H1 (cell line): ENCODE data around the gene CFDP1. TPM values are rescaled to one million over a fixed set of nuclear protein-coding genes. Genes with fewer than 3 reads are reported as not detected.

Experiments used
- CTCF ChIA-PET: fragments of 300-600 bp; sonication (Branson Sonifier 250); formaldehyde crosslinking; loops from one replicate; lab custom pipeline; 2021; ENCODE audit not compliant: partially characterized antibody; lab: Charles Lee
- POLR2A ChIA-PET: fragments of 300-600 bp; sonication (Branson Sonifier 250); formaldehyde crosslinking; loops from one replicate; lab custom pipeline; 2021; ENCODE audit warnings: inconsistent platforms; ENCODE audit not compliant: partially characterized antibody; lab: Charles Lee
- DNase-seq, 2 experiments: peaks; one replicate each; pipeline versions ENCODE4 v3.0.0 to v3.0.0-alpha.2; 2010 to 2022; ENCODE audit warnings: low spot score in 2 of 2, low read depth in 1 of 2, mixed read lengths in 1 of 2
- FAIRE-seq: peaks from 2 replicates; lab custom pipeline; 2011; peaks lifted over from hg19 to GRCh38; lab: Jason Lieb, UNC
- H2AFZ ChIP-seq: 2 replicates; pipeline ENCODE4 v1.8.1; 2012; ENCODE audit warnings: low read length, inconsistent platforms
- H2AK5ac ChIP-seq: 2 replicates; pipeline ENCODE4 v1.6.1; 2013; ENCODE audit warnings: low read depth, low read length
- H2BK120ac ChIP-seq: replicated peaks from 2 replicates; pipeline ENCODE3; 2013; ENCODE audit warnings: low read depth, low read length, inconsistent platforms
- H2BK12ac ChIP-seq: 2 replicates; pipeline ENCODE4 v1.6.1; 2013; ENCODE audit warnings: low read depth, low read length
- H2BK15ac ChIP-seq: 2 replicates; pipeline ENCODE4 v1.6.1; 2013; ENCODE audit warnings: low read length
- H2BK20ac ChIP-seq: 2 replicates; pipeline ENCODE4 v1.6.1; 2013; ENCODE audit warnings: low read length
- H2BK5ac ChIP-seq: 2 replicates; pipeline ENCODE4 v1.6.1; 2013; ENCODE audit warnings: low read depth, low read length
- H3K14ac ChIP-seq: 2 replicates; pipeline ENCODE4 v1.6.1; 2013; ENCODE audit warnings: inconsistent platforms; ENCODE audit not compliant: insufficient read length
- H3K18ac ChIP-seq: 2 replicates; pipeline ENCODE4 v1.6.1; 2013; ENCODE audit warnings: low read length; ENCODE audit errors: extremely low read depth
- H3K23ac ChIP-seq: 2 replicates; pipeline ENCODE4 v1.6.1; 2013; ENCODE audit warnings: inconsistent platforms; ENCODE audit not compliant: insufficient read length
- H3K23me2 ChIP-seq: 2 replicates; pipeline ENCODE4 v1.6.1; 2013; ENCODE audit warnings: low read depth, low read length
- H3K27ac ChIP-seq: 2 replicates; pipeline ENCODE4 v1.6.1; 2011; ENCODE audit warnings: low read depth, low read length, inconsistent platforms
- H3K27me3 ChIP-seq, 4 experiments: replicated peaks in 1 of 4; 1 replicate in 1 of 4; 2 replicates in 3 of 4; pipeline versions ENCODE4 v1.6.1 to v1.8.1; 2011 to 2013; ENCODE audit warnings: low read length in 3 of 4, mild to moderate bottlenecking in 3 of 4, inconsistent platforms in 2 of 4, mixed read lengths in 2 of 4, moderate library complexity in 1 of 4; ENCODE audit not compliant: control insufficient read depth in 3 of 4, insufficient read depth in 3 of 4; ENCODE audit errors: extremely low read depth in 1 of 4
- H3K36me3 ChIP-seq, 4 experiments: 2 replicates each; pipeline versions ENCODE4 v1.6.1 to v1.8.1; 2011 to 2013; ENCODE audit warnings: mild to moderate bottlenecking in 4 of 4, low read length in 3 of 4, moderate library complexity in 2 of 4, control low read depth in 1 of 4, inconsistent platforms in 1 of 4; ENCODE audit not compliant: insufficient read depth in 4 of 4, control insufficient read depth in 2 of 4
- H3K4ac ChIP-seq: replicated peaks from 2 replicates; pipeline ENCODE3; 2013; ENCODE audit warnings: low read length, low read depth, mixed read lengths, inconsistent platforms; ENCODE audit not compliant: insufficient read length
- H3K4me1 ChIP-seq, 4 experiments: replicated peaks in 1 of 4; 1 replicate in 1 of 4; 2 replicates in 3 of 4; pipeline versions ENCODE4 v1.6.1 to v1.8.1; 2011 to 2013; ENCODE audit warnings: low read length in 3 of 4, inconsistent platforms in 2 of 4, mixed read lengths in 1 of 4; ENCODE audit not compliant: insufficient read depth in 4 of 4, control insufficient read depth in 3 of 4
- H3K4me2 ChIP-seq, 2 experiments: 2 replicates each; pipeline versions ENCODE4 v1.6.1 to v1.8.1; 2011 to 2013; ENCODE audit warnings: low read depth in 2 of 2, low read length in 2 of 2, control low read depth in 1 of 2, inconsistent platforms in 1 of 2, mild to moderate bottlenecking in 1 of 2; ENCODE audit not compliant: insufficient read depth in 1 of 2
- H3K4me3 ChIP-seq, 4 experiments: fragments of 200-600, 300-600 bp in 1 of 4; sonication (generic), shearing (Covaris generic), sonication (Bioruptor Twin) in 1 of 4; 2 replicates each; pipeline versions ENCODE4 v1.5.1 to v1.8.1; 2011 to 2016; ENCODE audit warnings: low read length in 4 of 4, low read depth in 3 of 4, control low read depth in 2 of 4, inconsistent platforms in 2 of 4, mild to moderate bottlenecking in 2 of 4, mixed read lengths in 1 of 4, moderate library complexity in 1 of 4; ENCODE audit not compliant: insufficient read depth in 2 of 4; ENCODE audit errors: extremely low read depth in 1 of 4
- H3K56ac ChIP-seq: replicated peaks from 2 replicates; pipeline ENCODE3; 2013; ENCODE audit warnings: low read depth, mild to moderate bottlenecking, mixed read lengths, low read length, inconsistent platforms; ENCODE audit not compliant: insufficient read length
- H3K79me1 ChIP-seq: 2 replicates; pipeline ENCODE4 v1.6.1; 2013; ENCODE audit warnings: low read depth, low read length, control low read depth
- H3K79me2 ChIP-seq, 2 experiments: 2 replicates each; pipeline versions ENCODE4 v1.6.1 to v1.8.1; 2012 to 2013; ENCODE audit warnings: low read length in 2 of 2, mild to moderate bottlenecking in 2 of 2, inconsistent platforms in 1 of 2; ENCODE audit not compliant: insufficient read depth in 2 of 2, control insufficient read depth in 1 of 2
- H3K9ac ChIP-seq, 4 experiments: replicated peaks in 1 of 4; 1 replicate in 1 of 4; 2 replicates in 3 of 4; pipeline versions ENCODE4 v1.6.1 to v1.8.1; 2011 to 2013; ENCODE audit warnings: low read depth in 3 of 4, low read length in 3 of 4, control low read depth in 2 of 4, mild to moderate bottlenecking in 2 of 4, moderate library complexity in 2 of 4, inconsistent platforms in 1 of 4; ENCODE audit errors: extremely low read depth in 1 of 4
- H3K9me3 ChIP-seq, 2 experiments: 2 replicates each; pipeline versions ENCODE4 v1.6.1 to v1.8.1; 2012 to 2013; ENCODE audit warnings: mild to moderate bottlenecking in 2 of 2, moderate library complexity in 2 of 2, control low read depth in 1 of 2, inconsistent platforms in 1 of 2, low read depth in 1 of 2, low read length in 1 of 2, mixed read lengths in 1 of 2; ENCODE audit not compliant: insufficient read depth in 2 of 2
- H4K20me1 ChIP-seq, 2 experiments: replicated peaks in 1 of 2; 2 replicates each; pipeline versions ENCODE3 to v1.8.1; 2011 to 2013; ENCODE audit warnings: inconsistent platforms in 2 of 2, low read length in 2 of 2, mild to moderate bottlenecking in 1 of 2; ENCODE audit not compliant: insufficient read depth in 2 of 2, control insufficient read depth in 1 of 2
- H4K5ac ChIP-seq: 2 replicates; pipeline ENCODE4 v1.6.1; 2013; ENCODE audit warnings: low read length, low read depth, mixed read lengths, inconsistent platforms; ENCODE audit not compliant: insufficient read length
- H4K8ac ChIP-seq: 2 replicates; pipeline ENCODE4 v1.8.0; 2013; ENCODE audit warnings: mild to moderate bottlenecking, moderate library complexity, low read length, inconsistent platforms; ENCODE audit not compliant: insufficient read depth; ENCODE audit errors: extremely low read depth
- H4K91ac ChIP-seq: replicated peaks from 2 replicates; pipeline ENCODE3; 2013; ENCODE audit warnings: low read length, mixed read lengths, inconsistent platforms; ENCODE audit not compliant: insufficient read length
- GTF2F1 ChIP-seq: IDR thresholded peaks from 2 replicates; pipeline ENCODE4 v1.6.1; 2012; ENCODE audit warnings: low read depth, low read length, improper control_type of control experiment, borderline replicate concordance
- MAFK ChIP-seq: IDR thresholded peaks from 2 replicates; pipeline ENCODE4 v1.6.1; 2012; ENCODE audit warnings: low read depth, mild to moderate bottlenecking, improper control_type of control experiment, low read length
- RNF2 ChIP-seq: fragments of 200-900, 300-1000 bp; sonication (generic); IDR thresholded peaks from 2 replicates; pipeline ENCODE4 v1.7.1; 2016; ENCODE audit warnings: borderline replicate concordance, low read depth, mild to moderate bottlenecking, antibody characterized with exemption, low read length; ENCODE audit not compliant: poor library complexity, severe bottlenecking; ENCODE audit errors: missing control alignments
- RXRA ChIP-seq: IDR thresholded peaks from 2 replicates; pipeline ENCODE4 v1.6.1; 2011; ENCODE audit warnings: low read depth, mild to moderate bottlenecking, low read length, moderate library complexity; ENCODE audit not compliant: insufficient read depth
- SAP30 ChIP-seq: fragments of 300-600 bp; sonication (generic); IDR thresholded peaks from 2 replicates; pipeline ENCODE4 v1.7.1; 2012; ENCODE audit warnings: low read length, moderate library complexity, mild to moderate bottlenecking, inconsistent platforms; ENCODE audit not compliant: insufficient read depth, insufficient replicate concordance
- SUZ12 ChIP-seq: fragments of 200-600 bp; sonication (generic); IDR thresholded peaks from 2 replicates; pipeline ENCODE4 v1.6.1; 2012; ENCODE audit warnings: mild to moderate bottlenecking, inconsistent platforms, low read length, moderate library complexity, mixed read lengths
- TCF12 ChIP-seq: IDR thresholded peaks from 2 replicates; pipeline ENCODE4 v1.6.1; 2011; ENCODE audit warnings: low read depth, mild to moderate bottlenecking, low read length
- TEAD4 ChIP-seq: IDR thresholded peaks from 2 replicates; pipeline ENCODE4 v1.6.1; 2012; ENCODE audit warnings: low read depth, low read length, inconsistent platforms, mixed read lengths
- WGBS, 2 experiments: shearing (Covaris generic) in 1 of 2; methylation state at CpG; one replicate each; pipeline versions ENCODE4 v1.1.6 to v1.1.7; 2013 to 2015; ENCODE audit warnings: low lambda C conversion rate in 2 of 2, mixed read lengths in 2 of 2, inconsistent platforms in 1 of 2, low coverage in 1 of 2, missing lambda C conversion rate in 1 of 2; ENCODE audit not compliant: insufficient replicate concordance in 2 of 2, insufficient coverage in 1 of 2, insufficient read length in 1 of 2; ENCODE audit errors: extremely low coverage in 1 of 2, missing lambda C conversion rate in 1 of 2; 5-methylcytosine and 5-hydroxymethylcytosine counted together
- polyA plus RNA-seq, 7 experiments: library from polyadenylated mRNA; depleted of rRNA in 3 of 7; stranded (reverse) in 5 of 7; unstranded in 2 of 7; fragments of >200 nt in 5 of 7; fragments of 200-250 nt in 2 of 7; gene quantifications; 1 replicate in 5 of 7; 2 replicates in 1 of 7; 4 replicates in 1 of 7; pipeline versions ENCODE4 v1.2.1 to v1.2.3, GENCODE V29; 2011 to 2013; ENCODE audit warnings: missing spikeins in 2 of 7, mixed read lengths in 2 of 7
- total RNA-seq: library from RNA; stranded (reverse); fragmentation: NEBNext Ultra II Directional; extraction: Animal tissue kit (Norgen Biotek cat#: 25700); gene quantifications from 2 replicates; pipeline ENCODE4 v1.2.1, GENCODE V29; 2021
- TF ChIP-seq, protein P1 (sequence below), 3 experiments: IDR thresholded peaks; 1 replicate in 2 of 3; 2 replicates in 1 of 3; pipeline versions ENCODE4 v1.5.1 to v1.6.1; 2011; ENCODE audit warnings: low read length in 3 of 3, mild to moderate bottlenecking in 3 of 3, inconsistent platforms in 2 of 3, low read depth in 1 of 3, moderate library complexity in 1 of 3; ENCODE audit not compliant: insufficient read depth in 1 of 3; ENCODE audit errors: control extremely low read depth in 1 of 3
- TF ChIP-seq, protein P2 (sequence below): IDR thresholded peaks from 2 replicates; pipeline ENCODE4 v1.6.1; 2011; ENCODE audit warnings: low read depth, mild to moderate bottlenecking, low read length; ENCODE audit not compliant: insufficient read depth

CFDP1 gene
- total and polyA plus RNA-seq, 2 of the 8 experiments (the other 6 are each of a cell fraction or from before 2014, with no cell fraction given) = 25.5 to 77.3 TPM

DNA sequence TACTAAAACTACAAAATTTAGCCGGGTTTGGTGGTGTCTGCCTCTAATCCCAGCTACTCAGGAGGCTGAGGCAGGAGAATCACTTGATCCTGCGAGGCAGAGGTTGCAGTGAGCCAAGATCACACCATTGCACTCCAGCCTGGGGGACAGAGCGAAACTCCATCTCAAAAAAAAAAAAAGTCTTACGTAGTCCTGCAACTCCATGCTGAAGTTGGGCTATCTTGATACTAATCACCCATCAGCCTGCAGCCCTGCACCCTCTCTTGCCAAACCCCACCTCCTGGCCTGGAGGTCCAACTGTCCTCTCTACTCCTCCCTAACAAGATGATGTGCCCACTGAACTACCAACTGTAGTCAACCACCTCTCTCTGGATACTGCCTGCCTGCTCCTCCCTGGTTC, 26.4 kb upstream of the CFDP1 start:
- H3K79me1 ChIP-seq = peaks cover 11% of the 10 kb centered on the region
- H3K79me2 ChIP-seq = peaks cover 11 to 87% of the 10 kb centered on the region in 2 experiments
- H3K14ac ChIP-seq = no peak overlapping the region
- H2BK20ac ChIP-seq = no peak overlapping the region
- WGBS, 2 experiments = 100% methylated on average over 4 of the region's 4 CpGs; no CpG with 5 or more reads in 1 of the 2 experiments
- H2AFZ ChIP-seq = no peak overlapping the region
- H2AK5ac ChIP-seq = no peak overlapping the region
- no peak for DNase-seq
- CTCF ChIA-PET = interaction anchor here (0.6 kb wide), 1 partner anchor 524 kb away, joined by 3 read pairs; no protein-coding TSS in a partner anchor
- no peak overlapping the region for H4K5ac ChIP-seq
- no peak overlapping the region; the same call in 1 of the 2 replicates for H2BK12ac ChIP-seq
- no peaks in the 10 kb centered on the region for H3K36me3 ChIP-seq
- TF ChIP-seq, protein P1, sequence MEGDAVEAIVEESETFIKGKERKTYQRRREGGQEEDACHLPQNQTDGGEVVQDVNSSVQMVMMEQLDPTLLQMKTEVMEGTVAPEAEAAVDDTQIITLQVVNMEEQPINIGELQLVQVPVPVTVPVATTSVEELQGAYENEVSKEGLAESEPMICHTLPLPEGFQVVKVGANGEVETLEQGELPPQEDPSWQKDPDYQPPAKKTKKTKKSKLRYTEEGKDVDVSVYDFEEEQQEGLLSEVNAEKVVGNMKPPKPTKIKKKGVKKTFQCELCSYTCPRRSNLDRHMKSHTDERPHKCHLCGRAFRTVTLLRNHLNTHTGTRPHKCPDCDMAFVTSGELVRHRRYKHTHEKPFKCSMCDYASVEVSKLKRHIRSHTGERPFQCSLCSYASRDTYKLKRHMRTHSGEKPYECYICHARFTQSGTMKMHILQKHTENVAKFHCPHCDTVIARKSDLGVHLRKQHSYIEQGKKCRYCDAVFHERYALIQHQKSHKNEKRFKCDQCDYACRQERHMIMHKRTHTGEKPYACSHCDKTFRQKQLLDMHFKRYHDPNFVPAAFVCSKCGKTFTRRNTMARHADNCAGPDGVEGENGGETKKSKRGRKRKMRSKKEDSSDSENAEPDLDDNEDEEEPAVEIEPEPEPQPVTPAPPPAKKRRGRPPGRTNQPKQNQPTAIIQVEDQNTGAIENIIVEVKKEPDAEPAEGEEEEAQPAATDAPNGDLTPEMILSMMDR (IDR thresholded peaks at IDR 0.05; ENCODE audit: control extremely low read depth in 1 of 3, insufficient read depth in 1 of 3, low read depth in 1 of 3, low read length in 3 of 3) = no peak
- TF ChIP-seq TEAD4 (no peak), MAFK (no peak), GTF2F1 (no peak), RXRA (no peak), SAP30 (no peak), TCF12 (no peak), RNF2 (no peak), SUZ12 (no peak)
- TF ChIP-seq, protein P2, sequence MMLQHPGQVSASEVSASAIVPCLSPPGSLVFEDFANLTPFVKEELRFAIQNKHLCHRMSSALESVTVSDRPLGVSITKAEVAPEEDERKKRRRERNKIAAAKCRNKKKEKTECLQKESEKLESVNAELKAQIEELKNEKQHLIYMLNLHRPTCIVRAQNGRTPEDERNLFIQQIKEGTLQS = no peak
- TF ChIP-seq, all 59 proteins: peak for 0
- Histone ChIP-seq H3K9ac (no peak overlapping the region), H3K23ac (no peak overlapping the region), H3K4me2 (no peak overlapping the region), H3K27ac (no peak overlapping the region), H3K23me2 (0 out of 2 replicates have a peak, but pooled peaks cover 1% of the 10 kb centered on the region), H3K18ac (no peak overlapping the region), H3K4me1 (peaks cover 3 to 8% (median 5%) of the 10 kb centered on the region in 4 experiments; a peak in 6 of 7 replicates), H4K8ac (no peak overlapping the region), H2BK5ac (no peak overlapping the region), H3K4me3 (no peak overlapping the region), H3K9me3 (no peaks in the 10 kb centered on the region), H2BK120ac (no peak overlapping the region), H3K27me3 (no peaks in the 10 kb centered on the region), H2BK15ac (no peak overlapping the region), H4K20me1 (peaks cover 11 to 27% of the 10 kb centered on the region in 2 experiments), H3K4ac (no peak overlapping the region), H4K91ac (no peak overlapping the region), H3K56ac (no peak overlapping the region)
- no peak for FAIRE-seq
- POLR2A ChIA-PET = no interaction called here
